Ovary (tissue), 9 donors: ENCODE results near the gene GATB. TPM values are rescaled to one million over a fixed set of nuclear protein-coding genes. Genes with fewer than 3 reads are reported as not detected.
A peak's percentile ranks its signal among the peaks of the same experiment; 100 is the strongest.

ENCODE experiments used
- DNase-seq, 5 donors: peaks; one replicate each; pipeline ENCODE4 v3.0.0-alpha.2; 2019 to 2020
- H3K27ac ChIP-seq, 2 donors: fragments of 200-600 bp; one replicate each; pipeline versions ENCODE4 v1.5.1 to v1.8.0; 2019 to 2022
- H3K27me3 ChIP-seq: fragments of 200-600 bp; one replicate; pipeline ENCODE4 v1.8.0; 2022
- H3K36me3 ChIP-seq: fragments of 200-600 bp; sonication (generic); one replicate; pipeline ENCODE4 v1.5.1; 2019
- H3K4me1 ChIP-seq: one replicate; pipeline ENCODE4 v1.8.1; 2013; ENCODE audit warnings: mild to moderate bottlenecking, moderate library complexity; ENCODE audit not compliant: insufficient read depth
- H3K4me3 ChIP-seq: fragments of 200-600 bp; sonication (generic); one replicate; pipeline ENCODE4 v1.5.1; 2017
- H3K9me3 ChIP-seq, 2 donors: fragments of 200-600 bp in 1 of 2; sonication (generic) in 1 of 2; one replicate each; pipeline versions ENCODE4 v1.5.1 to v1.8.1; 2013 to 2019; ENCODE audit warnings: mild to moderate bottlenecking in 1 of 2, moderate library complexity in 1 of 2
- CTCF ChIP-seq, 3 donors: fragments of 450-650 bp in 2 of 3; fragments of 200-600 bp in 1 of 3; IDR thresholded peaks; one replicate each; pipeline versions ENCODE4 v1.5.1 to v1.8.0; 2016 to 2022; ENCODE audit warnings: antibody characterized with exemption in 3 of 3, mild to moderate bottlenecking in 1 of 3
- EP300 ChIP-seq: sonication (generic); formaldehyde crosslinking; IDR thresholded peaks from one replicate; pipeline ENCODE4 v1.6.1; 2017; ENCODE audit warnings: antibody characterized with exemption
- POLR2A ChIP-seq: fragments of 450-650 bp; IDR thresholded peaks from one replicate; pipeline ENCODE4 v1.6.1; 2017; ENCODE audit warnings: antibody characterized with exemption, mild to moderate bottlenecking, moderate library complexity
- WGBS, 3 donors: extraction: QIAGEN DNeasy Blood & Tissue Kit in 1 of 3; methylation state at CpG; one replicate each; pipeline versions ENCODE4 v1.1.5 to v1.1.7; 2013 to 2017; 5-methylcytosine and 5-hydroxymethylcytosine counted together
- intact Hi-C, 4 donors: fragments of 100-400 bp; cut with DNase I; formaldehyde crosslinking; loops; one replicate each; pipeline versions ENCODE4 v1.11.0 to v1.15.1; 2022 to 2023
- polyA plus RNA-seq, 2 donors: library from polyadenylated mRNA; stranded (reverse); fragments of 200-250 nt in 1 of 2; fragments of 350-450 nt in 1 of 2; fragmentation: Illumina TruSeq in 1 of 2; extraction: RNeasy Lipid Tissue Mini Kit (QIAGEN cat#74804) in 1 of 2; gene quantifications; one replicate each; pipeline ENCODE4 v1.2.3, GENCODE V29; 2013 to 2014
- total RNA-seq, 7 donors: library from RNA; depleted of rRNA in 2 of 7; stranded (reverse); fragments of >200 nt in 2 of 7; fragmentation: NEBNext Ultra II Directional in 3 of 7; extraction: Animal tissue kit (Norgen Biotek cat#: 25700) in 3 of 7; gene quantifications; one replicate each; pipeline versions ENCODE4 v1.1.0 to v1.2.4, GENCODE V29; 2016 to 2023
- donor health status: DM: no; HTN: no; CAD: no; lungs with moderate emphysema.
- donor health status: DM: no; HTN: no; CAD: no.
- donor health status: Bipolar disorder and iron deficiency.
- donor health status: DM: yes; HTN: yes; CAD: no.
- donor health status: DM: no; HTN: no; CAD: no.
- donor health status: DM: yes; HTN: yes; CAD: no.

Gene GATB
- total and polyA plus RNA-seq, 9 donors: 10.0 to 21.3 (median 13.0) TPM

GRCh38 chr4:151725087-151725486 is 35.7 kb downstream of the GATB start:
- intact Hi-C loops: no loop called here
- no peak for TF ChIP-seq EP300
- no peak for TF ChIP-seq CTCF (IDR thresholded peaks at IDR 0.05)
- TF ChIP-seq POLR2A: no peak
- Histone ChIP-seq H3K27ac (no peak overlapping the region), H3K4me3 (no peak overlapping the region), H3K27me3 (no peaks in the 10 kb centered on the region), H3K9me3 (no peaks in the 10 kb centered on the region), H3K36me3 (no peaks in the 10 kb centered on the region), H3K4me1 (no peaks in the 10 kb centered on the region)
- WGBS, 3 donors: 92 to 94% (median 93%) methylated on average over 2 of the region's 2 CpGs
- no peak for DNase-seq

- Histone ChIP-seq H3K36me3 (no peaks in the 10 kb centered on the region), H3K9me3 (no peaks in the 10 kb centered on the region), H3K4me3 (no peak overlapping the region), H3K4me1 (no peaks in the 10 kb centered on the region), H3K27me3 (no peaks in the 10 kb centered on the region), H3K27ac (no peak overlapping the region)
- no peak for TF ChIP-seq CTCF (IDR thresholded peaks at IDR 0.05)
- no peak for TF ChIP-seq POLR2A
- TF ChIP-seq EP300: no peak
- intact Hi-C loops: no loop called here
- 65 to 88% (median 86%) methylated on average over 2 of the region's 2 CpGs for WGBS, 3 donors
- DNase-seq: no peak
Observed at GRCh38 chr4:151721916-151722315, 38.9 kb downstream of the GATB start.

- 49 to 62% (median 57%) methylated on average over 7 of the region's 7 CpGs for WGBS, 3 donors
- no peak overlapping the region for H3K4me3 ChIP-seq
- DNase-seq: peak in 2 of 5 donors; percentile 23 to 45
- no peaks in the 10 kb centered on the region for H3K27me3 ChIP-seq
- H3K9me3 ChIP-seq: no peaks in the 10 kb centered on the region
- H3K4me1 ChIP-seq: no peaks in the 10 kb centered on the region
- no peaks in the 10 kb centered on the region for H3K36me3 ChIP-seq
- TF ChIP-seq CTCF (IDR thresholded peaks at IDR 0.05): no peak
- no peak for TF ChIP-seq EP300
- TF ChIP-seq POLR2A: no peak
- no peak overlapping the region for H3K27ac ChIP-seq
- intact Hi-C loops: no loop called here
Observed at GRCh38 chr4:151721466-151721865, 39.3 kb downstream of the GATB start.

- 90 to 95% (median 94%) methylated on average over 8 of the region's 8 CpGs for WGBS, 3 donors
Observed at GRCh38 chr4:151719956-151720334, 40.9 kb downstream of the GATB start.

More at GRCh38 chr4:151719956-151720334, 40.9 kb downstream of the GATB start:
- DNase-seq: no peak
- TF ChIP-seq CTCF (IDR thresholded peaks at IDR 0.05) (no peak), POLR2A (no peak), EP300 (no peak)
- no peaks in the 10 kb centered on the region for H3K9me3 ChIP-seq
- no peaks in the 10 kb centered on the region for H3K27me3 ChIP-seq
- intact Hi-C loops: no loop called here
- no peak overlapping the region for H3K27ac ChIP-seq
- no peak overlapping the region for H3K4me3 ChIP-seq
- no peaks in the 10 kb centered on the region for H3K36me3 ChIP-seq
- H3K4me1 ChIP-seq: no peaks in the 10 kb centered on the region
